ENCODE data around the gene TRIM36. TPM values are rescaled to one million over a fixed set of nuclear protein-coding genes. Genes with fewer than 3 reads are reported as not detected.

Gene TRIM36
- polyA plus RNA-seq (2011; rRNA removed) (1.2 and 1.4 TPM in 2 replicates), polyA plus RNA-seq (2017; fragmentation: RNase III; extraction: RNeasy Plus Mini Kit Qiagen cat#74134 plus additional on column Dnase treatment) (0.28 to 0.63 TPM (median 0.63 TPM) in 3 replicates), polyA minus RNA-seq (2011; rRNA and poly(A)+ RNA removed) (3.2 and 4.9 TPM in 2 replicates)
- 0.21 and 0.32 TPM in 2 replicates for polyA plus RNA-seq (2012; cell fraction: cytosol; rRNA removed)
- polyA plus RNA-seq (2012; cell fraction: nucleus; rRNA removed) = 0.40 and 0.84 TPM in 2 replicates

DNA sequence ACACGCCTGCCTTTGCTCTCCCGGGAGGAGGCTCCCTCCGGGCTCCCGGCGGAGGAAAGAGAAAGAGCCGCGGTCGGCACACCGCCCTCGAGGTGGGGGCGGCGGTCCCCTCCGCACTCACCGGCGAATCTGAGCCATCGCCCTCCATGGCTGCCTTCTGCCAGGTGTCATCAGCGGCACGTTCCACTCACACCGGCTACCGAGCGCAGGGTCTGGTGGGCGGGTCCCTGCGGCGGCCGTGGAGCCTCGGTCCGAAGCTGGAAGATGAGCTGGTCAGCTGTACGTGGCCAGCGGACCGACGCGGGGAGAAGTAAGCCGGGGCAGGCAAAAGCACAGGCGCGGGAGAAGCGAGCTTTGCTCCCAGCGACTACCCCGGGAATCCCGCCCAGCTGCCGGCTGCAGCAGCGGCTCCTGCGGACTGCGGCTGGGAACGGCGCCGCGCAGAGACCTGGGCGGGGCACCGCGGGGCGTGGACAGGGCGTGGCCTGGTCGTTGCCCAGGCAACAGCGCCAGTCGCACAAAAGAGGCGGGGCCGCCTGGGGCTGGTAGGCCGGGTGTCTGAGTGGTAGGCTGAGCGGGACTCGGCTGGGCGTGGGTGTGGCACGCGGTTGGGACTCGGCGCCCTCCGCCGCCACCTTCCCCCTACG lies at the start of gene TRIM36:
Gene TRIM36 (minus strand): TSS at position 422 of the 647 bp plus-strand sequence. CDS start 274 bp downstream, at position 148.
- FAIRE-seq = no peak

DNA sequence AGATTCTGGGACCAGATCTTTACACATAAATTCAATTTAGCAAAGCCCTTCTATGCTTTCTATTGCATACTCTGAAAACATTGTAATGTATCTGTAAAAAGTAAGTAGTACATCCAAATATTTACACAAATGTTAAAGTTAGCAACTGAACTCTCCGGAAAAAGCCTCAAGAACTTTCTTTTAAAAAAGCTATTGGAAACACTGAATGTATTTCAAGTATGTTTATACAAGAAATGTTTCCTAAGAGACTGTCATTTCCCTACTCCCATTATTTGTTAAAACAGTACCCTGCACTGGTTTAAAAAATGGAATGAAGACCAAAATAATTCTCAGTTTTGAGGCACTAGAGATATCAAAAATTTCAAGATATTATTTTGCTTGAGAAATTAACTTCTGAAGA lies 44.8 kb upstream of the TRIM36 start:
- Histone ChIP-seq H3K4me3 (no peak overlapping the region), H3K27ac (no peak overlapping the region), H3K4me2 (no peak overlapping the region), H3K9me3 (peaks cover 3% of the 10 kb centered on the region; the same call in 1 of the 3 replicates), H3K4me1 (no peaks in the 10 kb centered on the region)
- no peak for ATAC-seq
- CTCF ChIA-PET = no interaction called here
- POLR2A ChIA-PET = no interaction called here
- DNase-seq (ENCODE audit: low read depth in 1 of 2, low spot score in 1 of 2) = no peak
- FAIRE-seq = no peak
- WGBS (ENCODE audit: missing lambda C conversion rate) = 81% methylated on average over 1 of the region's 1 CpG
- TF ChIP-seq CHD4 (IDR thresholded peaks at IDR 0.05; ENCODE audit: borderline replicate concordance) (no peak), SREBF2 (IDR thresholded peaks at IDR 0.05) (no peak), FOSL2 (IDR thresholded peaks at IDR 0.05) (no peak), FOSL2 (CRISPR knock-in tag; IDR thresholded peaks at IDR 0.05) (no peak), RAD21 (conservative IDR thresholded peaks at IDR 0.05 in 1 of 2, IDR thresholded peaks at IDR 0.05 in 1 of 2) (no peak), NPAS2 (CRISPR knock-in tag; IDR thresholded peaks at IDR 0.05; ENCODE audit: borderline replicate concordance) (no peak), ZC3H11A (IDR thresholded peaks at IDR 0.05) (no peak), PBX3 (IDR thresholded peaks at IDR 0.05) (no peak), MAFK (IDR thresholded peaks at IDR 0.05; ENCODE audit: partially characterized antibody) (no peak), CEBPB (IDR thresholded peaks at IDR 0.05) (no peak), SMC3 (IDR thresholded peaks at IDR 0.05) (no peak), FOSB (CRISPR knock-in tag; IDR thresholded peaks at IDR 0.05) (no peak), ESRRA (IDR thresholded peaks at IDR 0.05; ENCODE audit: borderline replicate concordance, low read length) (no peak), KDM1A (IDR thresholded peaks at IDR 0.05; ENCODE audit: low read depth) (no peak), KDM5A (IDR thresholded peaks at IDR 0.05) (no peak)
- TF ChIP-seq, protein P1, sequence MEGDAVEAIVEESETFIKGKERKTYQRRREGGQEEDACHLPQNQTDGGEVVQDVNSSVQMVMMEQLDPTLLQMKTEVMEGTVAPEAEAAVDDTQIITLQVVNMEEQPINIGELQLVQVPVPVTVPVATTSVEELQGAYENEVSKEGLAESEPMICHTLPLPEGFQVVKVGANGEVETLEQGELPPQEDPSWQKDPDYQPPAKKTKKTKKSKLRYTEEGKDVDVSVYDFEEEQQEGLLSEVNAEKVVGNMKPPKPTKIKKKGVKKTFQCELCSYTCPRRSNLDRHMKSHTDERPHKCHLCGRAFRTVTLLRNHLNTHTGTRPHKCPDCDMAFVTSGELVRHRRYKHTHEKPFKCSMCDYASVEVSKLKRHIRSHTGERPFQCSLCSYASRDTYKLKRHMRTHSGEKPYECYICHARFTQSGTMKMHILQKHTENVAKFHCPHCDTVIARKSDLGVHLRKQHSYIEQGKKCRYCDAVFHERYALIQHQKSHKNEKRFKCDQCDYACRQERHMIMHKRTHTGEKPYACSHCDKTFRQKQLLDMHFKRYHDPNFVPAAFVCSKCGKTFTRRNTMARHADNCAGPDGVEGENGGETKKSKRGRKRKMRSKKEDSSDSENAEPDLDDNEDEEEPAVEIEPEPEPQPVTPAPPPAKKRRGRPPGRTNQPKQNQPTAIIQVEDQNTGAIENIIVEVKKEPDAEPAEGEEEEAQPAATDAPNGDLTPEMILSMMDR (IDR thresholded peaks at IDR 0.05) = no peak
- TF ChIP-seq, protein P2, sequence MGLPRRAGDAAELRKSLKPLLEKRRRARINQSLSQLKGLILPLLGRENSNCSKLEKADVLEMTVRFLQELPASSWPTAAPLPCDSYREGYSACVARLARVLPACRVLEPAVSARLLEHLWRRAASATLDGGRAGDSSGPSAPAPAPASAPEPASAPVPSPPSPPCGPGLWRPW (IDR thresholded peaks at IDR 0.05) = no peak

More for the DNA sequence above, at the start of gene TRIM36:
- DNase-seq (ENCODE audit: low read depth in 1 of 2, low spot score in 1 of 2) (peak; percentile 64 to 94), ATAC-seq (peak; percentile 87 to 95)
- Histone ChIP-seq H3K9me3 (peaks cover 19% of the 10 kb centered on the region; the same call in 2 of the 3 replicates), H3K27ac (peak within 1 kb of the TSS; percentile 61 to 85), H3K4me2 (peak within 1 kb of the TSS; percentile 100), H3K4me1 (peaks cover 8% of the 10 kb centered on the region; the same call in 1 of the 3 replicates), H3K4me3 (peak within 1 kb of the TSS; percentile 88)
- 0% methylated on average over 9 of the region's 68 CpGs for WGBS (ENCODE audit: missing lambda C conversion rate)
- ChIA-PET POLR2A (interaction anchor here (0.7 to 1.0 kb wide), 2 partner anchors 92 to 127 kb away, joined by 3 read pairs; partner anchors contain the start of gene CCDC112), CTCF (interaction anchor here (0.9 to 1.3 kb wide), 2 partner anchors 9 to 44 kb away, joined by 3 read pairs; no protein-coding TSS in a partner anchor)
- TF ChIP-seq E2F6 (IDR thresholded peaks at IDR 0.05; ENCODE audit: borderline replicate concordance, low read depth) = peak; percentile 77
- TF ChIP-seq ZSCAN20 (CRISPR knock-in tag; IDR thresholded peaks at IDR 0.05) = no peak
- TF ChIP-seq RNF2 (IDR thresholded peaks at IDR 0.05; ENCODE audit: borderline replicate concordance, low read depth) = 0 out of 2 replicates have a peak, but pooled peaks have one; percentile 85
- TF ChIP-seq, protein P2 (IDR thresholded peaks at IDR 0.05) = no peak
- peak; percentile 48; the same call in 1 of the 2 replicates for TF ChIP-seq POLR2A (IDR thresholded peaks at IDR 0.05; ENCODE audit: low read length)
